ENCODE results near the gene CNOT4. TPM values are rescaled to one million over a fixed set of nuclear protein-coding genes. Genes with fewer than 3 reads are reported as not detected.

The CNOT4 gene
- 14.6 to 19.7 TPM (median 19.2 TPM) in 3 replicates for total RNA-seq (2021)
- percentile 80 among the genes with signal in this experiment for Bru-seq, nascent RNA
- long read RNA-seq, experiment 1, full-length matches to known transcripts: 73 of 102 reads
- long read RNA-seq, experiment 1, partial matches to known transcripts: 12 of 102 reads
- long read RNA-seq, experiment 1, other reads (novel, unspliced or antisense): 17 of 102 reads
- long read RNA-seq, experiment 2, full-length matches to known transcripts: 6 of 26 reads
- long read RNA-seq, experiment 2, partial matches to known transcripts: 5 of 26 reads
- long read RNA-seq, experiment 2, other reads (novel, unspliced or antisense): 15 of 26 reads
- long read RNA-seq, experiment 3, full-length matches to known transcripts: 7 of 15 reads
- long read RNA-seq, experiment 3, partial matches to known transcripts: 6 of 15 reads
- long read RNA-seq, experiment 3, other reads (novel, unspliced or antisense): 2 of 15 reads

- peaks cover 5% of the 10 kb centered on the region for H3K4me1 Mint-ChIP-seq
- POLR2A ChIA-PET: interaction anchor here (0.5 kb wide), 1 partner anchor 202 kb away, joined by 4 read pairs; no protein-coding TSS in a partner anchor
- no peak within 1 kb of the TSS for H3K4me3 Mint-ChIP-seq
- H3K27ac Mint-ChIP-seq: no peak within 1 kb of the TSS
- CTCF ChIA-PET: interaction anchor here (1.0 kb wide), 1 partner anchor 13 kb away, joined by 3 read pairs; no protein-coding TSS in a partner anchor
- ATAC-seq: peak; percentile 97
- H3K27me3 Mint-ChIP-seq (ENCODE audit: low read depth): no peaks in the 10 kb centered on the region
- DNase-seq (ENCODE audit: low spot score): peak; percentile 97
- no peaks in the 10 kb centered on the region for H3K36me3 Mint-ChIP-seq
- no peaks in the 10 kb centered on the region for H3K9me3 Mint-ChIP-seq
- TF ChIP-seq HMGA2 (CRISPR knock-in tag; IDR thresholded peaks at IDR 0.05): no peak
- TF ChIP-seq HMGXB4 (CRISPR knock-in tag; IDR thresholded peaks at IDR 0.05): peak; percentile 79; the same call in 1 of the 2 replicates
- no peak for TF ChIP-seq NFATC4 (CRISPR knock-in tag; IDR thresholded peaks at IDR 0.05)
- no peak for TF ChIP-seq KAT7 (CRISPR knock-in tag; IDR thresholded peaks at IDR 0.05; ENCODE audit: borderline replicate concordance)
- no peak for TF ChIP-seq SOX15 (CRISPR knock-in tag; IDR thresholded peaks at IDR 0.05)
- TF ChIP-seq TP53 (CRISPR knock-in tag; IDR thresholded peaks at IDR 0.05): no peak
- TF ChIP-seq RELA (CRISPR knock-in tag; IDR thresholded peaks at IDR 0.05; ENCODE audit: borderline replicate concordance): no peak
- TF ChIP-seq ZNF396 (CRISPR knock-in tag; IDR thresholded peaks at IDR 0.05; ENCODE audit: borderline replicate concordance): no peak
- no peak for TF ChIP-seq SMAD4 (CRISPR knock-in tag; IDR thresholded peaks at IDR 0.05)
- TF ChIP-seq FOXK1 (CRISPR knock-in tag; IDR thresholded peaks at IDR 0.05): peak; percentile 75
- TF ChIP-seq ETV6 (CRISPR knock-in tag; IDR thresholded peaks at IDR 0.05): 0 out of 2 replicates have a peak, but pooled peaks have one; percentile 21
- TF ChIP-seq TCF7 (CRISPR knock-in tag; IDR thresholded peaks at IDR 0.05; ENCODE audit: low read depth): no peak
- TF ChIP-seq ZNF138 (CRISPR knock-in tag; conservative IDR thresholded peaks at IDR 0.05): no peak
- no peak for TF ChIP-seq CBFB (CRISPR knock-in tag; IDR thresholded peaks at IDR 0.05; ENCODE audit: low read depth)
- no peak for TF ChIP-seq ATF3 (CRISPR knock-in tag; conservative IDR thresholded peaks at IDR 0.05)
- TF ChIP-seq GTF2I (CRISPR knock-in tag; conservative IDR thresholded peaks at IDR 0.05): no peak
- TF ChIP-seq MXD4 (CRISPR knock-in tag; IDR thresholded peaks at IDR 0.05; ENCODE audit: borderline replicate concordance): no peak
- no peak for TF ChIP-seq E2F5 (CRISPR knock-in tag; IDR thresholded peaks at IDR 0.05)
- TF ChIP-seq ARID4B (CRISPR knock-in tag; IDR thresholded peaks at IDR 0.05; ENCODE audit: borderline replicate concordance): peak; percentile 69; the same call in 1 of the 2 replicates
- TF ChIP-seq ZNF263 (CRISPR knock-in tag; IDR thresholded peaks at IDR 0.05; ENCODE audit: low read depth): no peak
- TF ChIP-seq ERG (CRISPR knock-in tag; IDR thresholded peaks at IDR 0.05): no peak
- TF ChIP-seq ESRRA (CRISPR knock-in tag; IDR thresholded peaks at IDR 0.05; ENCODE audit: borderline replicate concordance): no peak
- TF ChIP-seq ATF2 (CRISPR knock-in tag; IDR thresholded peaks at IDR 0.05; ENCODE audit: borderline replicate concordance, low read depth): no peak
- TF ChIP-seq IRF1 (CRISPR knock-in tag; IDR thresholded peaks at IDR 0.05): no peak
- TF ChIP-seq MAX (CRISPR knock-in tag; IDR thresholded peaks at IDR 0.05): peak; percentile 55
Observed at GRCh38 chr7:135509839-135510591, at the start of gene CNOT4. TSS of gene CNOT4 (minus strand) at chr7:135510102. CDS start at chr7:135438331, 71,771 bp downstream.

All from WTC11 (cell line).